PC-9 (cell line): ENCODE results near the gene CDK5.

Experiments used
- EZH2 ChIP-seq: fragments of 200-600 bp; sonication (generic); IDR thresholded peaks from 2 replicates; pipeline ENCODE4 v1.8.0; 2017; ENCODE audit warnings: antibody characterized with exemption, low read depth
- TF ChIP-seq, protein P1 (sequence below): fragments of 200-600 bp; sonication (generic); conservative IDR thresholded peaks from 2 replicates; pipeline ENCODE4 v1.6.1; 2017; ENCODE audit warnings: mixed run types, antibody characterized with exemption, mild to moderate bottlenecking, moderate library complexity

DNA sequence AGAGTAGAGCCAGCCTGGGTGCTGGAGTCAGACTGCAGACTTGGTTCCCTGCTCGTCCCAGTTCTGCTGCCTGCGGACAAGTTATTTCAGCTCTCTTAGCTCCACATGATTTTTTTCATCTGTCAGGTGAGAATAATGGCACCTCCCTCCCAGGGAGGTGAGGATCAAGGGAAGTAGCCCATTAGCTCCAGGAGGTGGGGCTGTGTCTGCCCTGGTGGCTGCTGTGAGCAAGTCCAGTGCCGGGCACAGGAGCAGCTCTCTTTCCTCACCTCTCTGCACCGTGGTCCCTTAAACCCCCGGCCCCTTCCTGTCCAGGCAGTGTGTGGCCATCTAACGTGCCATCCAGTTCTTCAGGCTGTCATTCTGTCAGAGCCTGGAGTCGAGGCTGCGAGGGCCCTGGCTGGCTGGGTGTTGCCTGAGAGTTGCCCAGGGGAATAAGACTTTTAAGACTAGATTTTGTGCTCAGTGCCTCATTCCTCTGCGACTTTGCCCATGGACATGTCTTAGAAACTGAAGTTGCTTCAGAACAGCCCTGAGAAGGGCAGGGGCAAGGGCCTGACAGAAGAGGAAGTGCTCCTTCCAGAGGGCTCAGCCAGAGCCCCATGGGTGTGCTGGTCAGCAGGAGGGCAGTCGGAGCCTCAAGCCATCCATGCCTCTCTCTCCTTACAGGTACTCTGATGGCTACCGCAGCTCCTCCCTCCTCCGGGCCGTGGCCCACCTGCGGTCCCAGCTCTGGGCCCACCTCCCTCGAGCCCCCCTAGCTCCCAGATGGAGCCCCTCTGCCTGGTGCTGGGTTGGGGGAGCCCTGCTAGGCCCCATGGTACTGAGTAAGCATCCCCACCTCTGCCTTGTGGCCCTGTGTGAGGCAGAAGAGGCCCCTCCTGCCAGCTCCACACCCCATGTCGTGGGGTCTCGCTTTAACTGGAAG is 24.5 kb downstream of the CDK5 start:
- TF ChIP-seq, protein P1, sequence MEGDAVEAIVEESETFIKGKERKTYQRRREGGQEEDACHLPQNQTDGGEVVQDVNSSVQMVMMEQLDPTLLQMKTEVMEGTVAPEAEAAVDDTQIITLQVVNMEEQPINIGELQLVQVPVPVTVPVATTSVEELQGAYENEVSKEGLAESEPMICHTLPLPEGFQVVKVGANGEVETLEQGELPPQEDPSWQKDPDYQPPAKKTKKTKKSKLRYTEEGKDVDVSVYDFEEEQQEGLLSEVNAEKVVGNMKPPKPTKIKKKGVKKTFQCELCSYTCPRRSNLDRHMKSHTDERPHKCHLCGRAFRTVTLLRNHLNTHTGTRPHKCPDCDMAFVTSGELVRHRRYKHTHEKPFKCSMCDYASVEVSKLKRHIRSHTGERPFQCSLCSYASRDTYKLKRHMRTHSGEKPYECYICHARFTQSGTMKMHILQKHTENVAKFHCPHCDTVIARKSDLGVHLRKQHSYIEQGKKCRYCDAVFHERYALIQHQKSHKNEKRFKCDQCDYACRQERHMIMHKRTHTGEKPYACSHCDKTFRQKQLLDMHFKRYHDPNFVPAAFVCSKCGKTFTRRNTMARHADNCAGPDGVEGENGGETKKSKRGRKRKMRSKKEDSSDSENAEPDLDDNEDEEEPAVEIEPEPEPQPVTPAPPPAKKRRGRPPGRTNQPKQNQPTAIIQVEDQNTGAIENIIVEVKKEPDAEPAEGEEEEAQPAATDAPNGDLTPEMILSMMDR = peak; percentile 42
- TF ChIP-seq EZH2 = no peak
